ENCODE measurements around the gene TMEM106C. TPM values are rescaled to one million over a fixed set of nuclear protein-coding genes. Genes with fewer than 3 reads are reported as not detected.

Gene TMEM106C
- polyA plus RNA-seq, 1 donor (not counting 4 experiments of a cell fraction or from before 2014, with no cell fraction given): 134 TPM

DNA sequence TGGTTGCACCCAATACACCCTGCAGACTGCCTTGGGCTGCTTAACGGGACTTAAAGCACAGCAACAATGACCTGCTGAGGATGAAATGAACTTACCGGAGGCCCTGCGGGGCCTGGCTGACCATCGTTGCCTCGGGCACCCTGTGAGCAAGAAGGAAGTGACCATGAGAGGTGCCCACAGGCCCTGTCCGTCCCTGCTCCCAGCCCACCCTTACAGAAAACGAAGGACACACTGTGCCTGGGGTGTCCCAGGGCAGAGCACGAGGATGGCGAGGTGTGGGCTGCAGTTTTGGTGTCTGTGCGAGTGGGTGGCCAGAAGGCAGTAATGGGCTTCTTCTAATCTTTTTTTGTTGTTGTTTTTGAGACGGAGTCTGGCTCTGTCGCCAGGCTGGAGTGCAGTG lies 26.3 kb downstream of the TMEM106C start:
- H4K20me1 ChIP-seq (ENCODE audit: control insufficient read depth, extremely low read depth, insufficient read depth, low read length): no peaks in the 10 kb centered on the region
- DNase-seq (ENCODE audit: low read depth, low spot score): no peak

DNA sequence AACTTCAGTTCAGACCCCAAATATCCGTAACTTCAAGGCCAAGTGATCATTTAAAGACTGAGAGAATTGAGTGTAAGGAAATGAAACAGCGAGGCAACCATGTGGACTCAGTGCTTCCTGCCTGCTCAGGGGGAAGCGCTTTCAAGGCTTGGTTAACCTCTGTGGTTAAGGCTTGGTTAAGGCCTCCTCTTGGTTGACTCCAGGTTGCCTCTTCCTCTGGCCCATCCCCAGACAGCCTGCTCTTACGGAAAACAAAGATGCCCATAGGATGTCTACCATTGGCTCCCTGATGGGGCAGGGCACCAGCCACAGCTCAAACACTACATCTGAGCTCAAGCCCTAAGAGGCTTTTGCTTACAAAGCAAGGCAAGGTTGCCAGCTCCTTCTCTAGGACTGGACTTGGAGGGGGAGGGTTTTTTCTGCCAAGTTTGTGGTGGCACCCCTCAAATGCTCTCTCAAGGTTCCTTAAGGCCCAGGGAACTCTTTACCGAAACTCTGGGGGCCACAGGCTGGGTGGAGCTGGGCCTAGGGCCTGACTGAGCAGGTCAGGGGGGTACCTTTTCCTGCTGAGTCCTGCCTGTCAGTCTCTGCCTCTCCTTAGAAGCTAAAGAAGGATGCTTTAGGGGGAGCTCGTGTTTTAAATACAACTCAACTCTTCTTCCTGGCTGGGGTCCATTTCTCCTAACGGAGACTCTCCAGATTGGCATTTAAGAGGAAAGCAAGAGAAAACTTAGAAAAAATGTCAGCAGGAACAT lies 27.1 kb downstream of the TMEM106C start:
- no peak overlapping the region for H2AFZ ChIP-seq (ENCODE audit: control insufficient read depth, low read length)
- dilution Hi-C loops (cut with MboI; ENCODE audit: extremely low pct_ligation_motif_present, low sequenced_read_pairs): no loop called here
- no peak for TF ChIP-seq EZH2 (IDR thresholded peaks at IDR 0.05; ENCODE audit: low read length)
- TF ChIP-seq, protein P1, sequence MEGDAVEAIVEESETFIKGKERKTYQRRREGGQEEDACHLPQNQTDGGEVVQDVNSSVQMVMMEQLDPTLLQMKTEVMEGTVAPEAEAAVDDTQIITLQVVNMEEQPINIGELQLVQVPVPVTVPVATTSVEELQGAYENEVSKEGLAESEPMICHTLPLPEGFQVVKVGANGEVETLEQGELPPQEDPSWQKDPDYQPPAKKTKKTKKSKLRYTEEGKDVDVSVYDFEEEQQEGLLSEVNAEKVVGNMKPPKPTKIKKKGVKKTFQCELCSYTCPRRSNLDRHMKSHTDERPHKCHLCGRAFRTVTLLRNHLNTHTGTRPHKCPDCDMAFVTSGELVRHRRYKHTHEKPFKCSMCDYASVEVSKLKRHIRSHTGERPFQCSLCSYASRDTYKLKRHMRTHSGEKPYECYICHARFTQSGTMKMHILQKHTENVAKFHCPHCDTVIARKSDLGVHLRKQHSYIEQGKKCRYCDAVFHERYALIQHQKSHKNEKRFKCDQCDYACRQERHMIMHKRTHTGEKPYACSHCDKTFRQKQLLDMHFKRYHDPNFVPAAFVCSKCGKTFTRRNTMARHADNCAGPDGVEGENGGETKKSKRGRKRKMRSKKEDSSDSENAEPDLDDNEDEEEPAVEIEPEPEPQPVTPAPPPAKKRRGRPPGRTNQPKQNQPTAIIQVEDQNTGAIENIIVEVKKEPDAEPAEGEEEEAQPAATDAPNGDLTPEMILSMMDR (optimal IDR thresholded peaks at IDR 0.05 in 1 of 3, IDR thresholded peaks at IDR 0.05 in 1 of 3, conservative IDR thresholded peaks at IDR 0.05 in 1 of 3; ENCODE audit: extremely low read depth in 1 of 3, insufficient read depth in 2 of 3, low read length in 3 of 3): no peak
- H3K36me3 ChIP-seq (ENCODE audit: control insufficient read depth in 2 of 2, extremely low read depth in 1 of 2, insufficient read depth in 2 of 2, low read length in 2 of 2): no peaks in the 10 kb centered on the region
- FAIRE-seq (no peak), DNase-seq (ENCODE audit: low read depth, low spot score) (no peak)
- H3K9me1 ChIP-seq (ENCODE audit: control insufficient read depth, extremely low read depth, insufficient read depth, low read length): no peaks in the 10 kb centered on the region
- H3K27ac ChIP-seq (ENCODE audit: control insufficient read depth, insufficient read depth, low read length): no peak overlapping the region
- no peak overlapping the region for H3K4me3 ChIP-seq (ENCODE audit: control insufficient read depth in 2 of 3, extremely low read depth in 1 of 3, insufficient read depth in 2 of 3, low read depth in 1 of 3, low read length in 3 of 3)
- H3K4me1 ChIP-seq (ENCODE audit: control insufficient read depth, extremely low read depth, insufficient read depth, low read length): no peaks in the 10 kb centered on the region
- H3K27me3 ChIP-seq (ENCODE audit: control insufficient read depth, extremely low read depth, insufficient read depth, low read length): peaks cover 27% of the 10 kb centered on the region
- no peaks in the 10 kb centered on the region for H3K79me2 ChIP-seq (ENCODE audit: control insufficient read depth, insufficient read depth, low read length)
- no peaks in the 10 kb centered on the region for H3K9me3 ChIP-seq (ENCODE audit: control insufficient read depth, low read depth, low read length)
- H4K20me1 ChIP-seq (ENCODE audit: control insufficient read depth, extremely low read depth, insufficient read depth, low read length): no peaks in the 10 kb centered on the region
- no peak overlapping the region for H3K9ac ChIP-seq (ENCODE audit: control insufficient read depth, extremely low read depth, insufficient read depth, low read length)
- H3K4me2 ChIP-seq (ENCODE audit: control insufficient read depth, extremely low read depth, insufficient read depth, low read depth, low read length): no peak overlapping the region

More for the DNA sequence above, 26.3 kb downstream of the TMEM106C start:
- dilution Hi-C loops (cut with MboI; ENCODE audit: extremely low pct_ligation_motif_present, low sequenced_read_pairs): no loop called here
- H3K79me2 ChIP-seq (ENCODE audit: control insufficient read depth, insufficient read depth, low read length): no peaks in the 10 kb centered on the region
- TF ChIP-seq, protein P1 (optimal IDR thresholded peaks at IDR 0.05 in 1 of 3, IDR thresholded peaks at IDR 0.05 in 1 of 3, conservative IDR thresholded peaks at IDR 0.05 in 1 of 3; ENCODE audit: extremely low read depth in 1 of 3, insufficient read depth in 2 of 3, low read length in 3 of 3): no peak
- TF ChIP-seq EZH2 (IDR thresholded peaks at IDR 0.05; ENCODE audit: low read length): no peak
- peaks cover 19% of the 10 kb centered on the region for H3K27me3 ChIP-seq (ENCODE audit: control insufficient read depth, extremely low read depth, insufficient read depth, low read length)
- no peak for FAIRE-seq
- H3K9me3 ChIP-seq (ENCODE audit: control insufficient read depth, low read depth, low read length): no peaks in the 10 kb centered on the region
- no peak overlapping the region for H3K4me2 ChIP-seq (ENCODE audit: control insufficient read depth, extremely low read depth, insufficient read depth, low read depth, low read length)
- no peak overlapping the region for H2AFZ ChIP-seq (ENCODE audit: control insufficient read depth, low read length)
- no peaks in the 10 kb centered on the region for H3K36me3 ChIP-seq (ENCODE audit: control insufficient read depth in 2 of 2, extremely low read depth in 1 of 2, insufficient read depth in 2 of 2, low read length in 2 of 2)
- no peak overlapping the region for H3K27ac ChIP-seq (ENCODE audit: control insufficient read depth, insufficient read depth, low read length)
- H3K4me1 ChIP-seq (ENCODE audit: control insufficient read depth, extremely low read depth, insufficient read depth, low read length): no peaks in the 10 kb centered on the region
- no peaks in the 10 kb centered on the region for H3K9me1 ChIP-seq (ENCODE audit: control insufficient read depth, extremely low read depth, insufficient read depth, low read length)
- no peak overlapping the region for H3K9ac ChIP-seq (ENCODE audit: control insufficient read depth, extremely low read depth, insufficient read depth, low read length)
- H3K4me3 ChIP-seq (ENCODE audit: control insufficient read depth in 2 of 3, extremely low read depth in 1 of 3, insufficient read depth in 2 of 3, low read depth in 1 of 3, low read length in 3 of 3): no peak overlapping the region

Data from keratinocyte (primary cell).